ENCODE results near the gene CALY. TPM values are rescaled to one million over a fixed set of nuclear protein-coding genes. Genes with fewer than 3 reads are reported as not detected.
"Not testable (repeated sequence)": the region's sequence is repeated elsewhere in the genome, so short reads cannot be mapped to it uniquely, and the experiment has no call there.

CALY gene
- total RNA-seq, 4 donors from 2014 or later = 1.6 to 3.6 (median 2.3) TPM

GRCh38 chr10:133324198-133324792 lies 12.4 kb downstream of the CALY start:
- TF ChIP-seq CTCF (IDR thresholded peaks at IDR 0.05) (no peak), POLR2AphosphoS5 (IDR thresholded peaks at IDR 0.05) (no peak), EP300 (IDR thresholded peaks at IDR 0.05) (no peak), POLR2A (IDR thresholded peaks at IDR 0.05; ENCODE audit: low read depth) (no peak)
- DNase-seq (ENCODE audit: extremely low spot score) = no peak
- intact Hi-C loops (cut with DNase I) = no loop called here
- no peaks in the 10 kb centered on the region for H3K36me3 ChIP-seq
- 20% methylated on average over 5 of the region's 13 CpGs for whole genome bisulfite sequencing
- peak overlapping the region in 2 of 4 donors; percentile 46 to 62 for H3K27ac ChIP-seq (replicated peaks in 1 of 4)
- H3K27me3 ChIP-seq = peaks cover 9 to 80% (median 44%) of the 10 kb centered on the region in 4 donors
- no peaks in the 10 kb centered on the region for H3K9me3 ChIP-seq
- peaks cover 16 to 32% (median 26%) of the 10 kb centered on the region in 4 donors for H3K4me1 ChIP-seq
- peak overlapping the region; percentile 55 to 64 (median 57) for H3K4me3 ChIP-seq

GRCh38 chr10:133322064-133322709 lies 14.5 kb downstream of the CALY start:
- H3K9me3 ChIP-seq; intact Hi-C loops (cut with DNase I); H3K27ac ChIP-seq (replicated peaks in 1 of 4); DNase-seq (ENCODE audit: extremely low spot score); H3K36me3 ChIP-seq; H3K4me3 ChIP-seq: not testable (repeated sequence)
- Histone ChIP-seq H3K4me1 (peaks cover 21 to 34% (median 32%) of the 10 kb centered on the region in 4 donors), H3K27me3 (peaks cover 9 to 69% (median 27%) of the 10 kb centered on the region in 4 donors)
- WGBS = 75% methylated on average over 11 of the region's 14 CpGs

- H3K36me3 ChIP-seq; intact Hi-C loops (cut with DNase I): not testable (repeated sequence)
- 96% methylated on average over 6 of the region's 6 CpGs for WGBS
Measured at GRCh38 chr10:133320852-133321422, 15.8 kb downstream of the CALY start.

GRCh38 chr10:133318494-133319127 lies 18.1 kb downstream of the CALY start:
- H3K9me3 ChIP-seq = no peaks in the 10 kb centered on the region
- peaks cover 6 to 14% (median 13%) of the 10 kb centered on the region in 4 donors for H3K4me1 ChIP-seq
- DNase-seq (ENCODE audit: extremely low spot score) = no peak
- no peaks in the 10 kb centered on the region for H3K36me3 ChIP-seq
- H3K27me3 ChIP-seq = peaks cover 0 to 35% (median 2%) of the 10 kb centered on the region in 4 donors
- H3K27ac ChIP-seq (replicated peaks in 1 of 4) = no peak overlapping the region
- intact Hi-C loops (cut with DNase I) = loop anchor here (5.0 kb wide), 1 partner anchor 481 kb away; no protein-coding TSS in a partner anchor
- TF ChIP-seq POLR2AphosphoS5 (IDR thresholded peaks at IDR 0.05) = no peak
- TF ChIP-seq CTCF (IDR thresholded peaks at IDR 0.05) = peak; percentile 50 to 72 (median 61)
- H3K4me3 ChIP-seq = peak overlapping the region; percentile 43 to 55 (median 44)
- WGBS = 59% methylated on average over 6 of the region's 51 CpGs

More at GRCh38 chr10:133320852-133321422, 15.8 kb downstream of the CALY start:
- H3K27ac ChIP-seq (replicated peaks in 1 of 4); H3K4me3 ChIP-seq; DNase-seq (ENCODE audit: extremely low spot score); H3K9me3 ChIP-seq: not testable (repeated sequence)
- H3K27me3 ChIP-seq = peaks cover 6 to 57% (median 15%) of the 10 kb centered on the region in 4 donors
- peaks cover 18 to 28% (median 27%) of the 10 kb centered on the region in 4 donors for H3K4me1 ChIP-seq

- peaks cover 0 to 31% (median 2%) of the 10 kb centered on the region in 4 donors for H3K27me3 ChIP-seq
- 79% methylated on average over 5 of the region's 7 CpGs for WGBS
- H3K4me3 ChIP-seq = no peak overlapping the region
- H3K4me1 ChIP-seq = peaks cover 6 to 14% (median 13%) of the 10 kb centered on the region in 4 donors
- H3K27ac ChIP-seq (replicated peaks in 1 of 4) = no peak overlapping the region
- no peak for DNase-seq (ENCODE audit: extremely low spot score)
- H3K36me3 ChIP-seq = peaks cover 4 to 18% (median 16%) of the 10 kb centered on the region in 4 donors
- intact Hi-C loops (cut with DNase I) = loop anchor here (5.0 kb wide), 1 partner anchor 479 kb away; no protein-coding TSS in a partner anchor
- TF ChIP-seq POLR2AphosphoS5 (IDR thresholded peaks at IDR 0.05) = no peak
- no peak for TF ChIP-seq POLR2A (IDR thresholded peaks at IDR 0.05; ENCODE audit: low read depth)
- no peak for TF ChIP-seq EP300 (IDR thresholded peaks at IDR 0.05)
- no peak for TF ChIP-seq CTCF (IDR thresholded peaks at IDR 0.05)
- no peaks in the 10 kb centered on the region for H3K9me3 ChIP-seq
Measured at GRCh38 chr10:133316732-133317131, 20.0 kb downstream of the CALY start.

All from esophagus muscularis mucosa (tissue), 4 donors.